ENCODE measurements around the gene SOAT1.

GRCh38 chr1:179283992-179284391 is 9.6 kb upstream of the SOAT1 start:
- TF ChIP-seq, protein P1, sequence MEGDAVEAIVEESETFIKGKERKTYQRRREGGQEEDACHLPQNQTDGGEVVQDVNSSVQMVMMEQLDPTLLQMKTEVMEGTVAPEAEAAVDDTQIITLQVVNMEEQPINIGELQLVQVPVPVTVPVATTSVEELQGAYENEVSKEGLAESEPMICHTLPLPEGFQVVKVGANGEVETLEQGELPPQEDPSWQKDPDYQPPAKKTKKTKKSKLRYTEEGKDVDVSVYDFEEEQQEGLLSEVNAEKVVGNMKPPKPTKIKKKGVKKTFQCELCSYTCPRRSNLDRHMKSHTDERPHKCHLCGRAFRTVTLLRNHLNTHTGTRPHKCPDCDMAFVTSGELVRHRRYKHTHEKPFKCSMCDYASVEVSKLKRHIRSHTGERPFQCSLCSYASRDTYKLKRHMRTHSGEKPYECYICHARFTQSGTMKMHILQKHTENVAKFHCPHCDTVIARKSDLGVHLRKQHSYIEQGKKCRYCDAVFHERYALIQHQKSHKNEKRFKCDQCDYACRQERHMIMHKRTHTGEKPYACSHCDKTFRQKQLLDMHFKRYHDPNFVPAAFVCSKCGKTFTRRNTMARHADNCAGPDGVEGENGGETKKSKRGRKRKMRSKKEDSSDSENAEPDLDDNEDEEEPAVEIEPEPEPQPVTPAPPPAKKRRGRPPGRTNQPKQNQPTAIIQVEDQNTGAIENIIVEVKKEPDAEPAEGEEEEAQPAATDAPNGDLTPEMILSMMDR (conservative IDR thresholded peaks at IDR 0.05): no peak
- TF ChIP-seq EZH2 (IDR thresholded peaks at IDR 0.05; ENCODE audit: low read depth): no peak
